ENCODE data around the gene CIC. TPM values are rescaled to one million over a fixed set of nuclear protein-coding genes. Genes with fewer than 3 reads are reported as not detected.
A peak's percentile ranks its signal among the peaks of the same experiment; 100 is the strongest.

Gene CIC
- total RNA-seq, 4 donors from 2014 or later = 57.5 to 91.6 (median 81.9) TPM

DNA sequence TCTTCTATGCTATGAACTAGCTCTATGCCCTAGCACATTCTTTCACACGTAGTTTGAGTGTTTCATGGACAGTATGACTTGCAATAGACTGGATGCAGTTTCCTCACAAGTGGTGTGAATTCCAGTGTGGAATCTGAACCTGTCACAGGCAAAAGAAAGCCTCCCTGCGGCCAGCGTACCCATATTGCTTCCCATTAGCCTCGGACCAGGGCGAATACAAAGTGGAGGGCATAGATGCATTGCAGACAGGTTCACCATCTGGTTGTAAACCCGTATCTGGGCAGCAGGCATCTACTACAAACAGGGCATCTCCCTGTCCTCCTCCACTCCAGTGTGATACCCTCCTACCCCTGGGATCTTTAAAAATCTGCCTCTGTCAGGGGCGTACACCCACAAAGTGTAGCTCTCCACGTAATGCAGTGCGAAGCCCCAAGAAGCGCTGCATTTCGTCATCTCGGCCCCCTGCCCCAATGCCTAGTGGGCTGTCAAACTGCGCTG lies 1.4 kb upstream of the CIC start:
- peak overlapping the region; percentile 78 for H3K4me3 ChIP-seq
- DNase-seq (ENCODE audit: low spot score in 2 of 2) = no peak
- H3K36me3 ChIP-seq = peaks cover 10% of the 10 kb centered on the region
- H3K4me1 ChIP-seq = peaks cover 33% of the 10 kb centered on the region
- H3K9me3 ChIP-seq = no peaks in the 10 kb centered on the region
- peak overlapping the region; percentile 100 for H3K27ac ChIP-seq
- no peaks in the 10 kb centered on the region for H3K27me3 ChIP-seq
- TF ChIP-seq POLR2AphosphoS5 (IDR thresholded peaks at IDR 0.05) = no peak
- no peak for TF ChIP-seq EP300 (IDR thresholded peaks at IDR 0.05)
- TF ChIP-seq POLR2A (IDR thresholded peaks at IDR 0.05) = no peak
- TF ChIP-seq, protein P1, sequence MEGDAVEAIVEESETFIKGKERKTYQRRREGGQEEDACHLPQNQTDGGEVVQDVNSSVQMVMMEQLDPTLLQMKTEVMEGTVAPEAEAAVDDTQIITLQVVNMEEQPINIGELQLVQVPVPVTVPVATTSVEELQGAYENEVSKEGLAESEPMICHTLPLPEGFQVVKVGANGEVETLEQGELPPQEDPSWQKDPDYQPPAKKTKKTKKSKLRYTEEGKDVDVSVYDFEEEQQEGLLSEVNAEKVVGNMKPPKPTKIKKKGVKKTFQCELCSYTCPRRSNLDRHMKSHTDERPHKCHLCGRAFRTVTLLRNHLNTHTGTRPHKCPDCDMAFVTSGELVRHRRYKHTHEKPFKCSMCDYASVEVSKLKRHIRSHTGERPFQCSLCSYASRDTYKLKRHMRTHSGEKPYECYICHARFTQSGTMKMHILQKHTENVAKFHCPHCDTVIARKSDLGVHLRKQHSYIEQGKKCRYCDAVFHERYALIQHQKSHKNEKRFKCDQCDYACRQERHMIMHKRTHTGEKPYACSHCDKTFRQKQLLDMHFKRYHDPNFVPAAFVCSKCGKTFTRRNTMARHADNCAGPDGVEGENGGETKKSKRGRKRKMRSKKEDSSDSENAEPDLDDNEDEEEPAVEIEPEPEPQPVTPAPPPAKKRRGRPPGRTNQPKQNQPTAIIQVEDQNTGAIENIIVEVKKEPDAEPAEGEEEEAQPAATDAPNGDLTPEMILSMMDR (IDR thresholded peaks at IDR 0.05) = no peak
- WGBS = 4% methylated on average over 11 of the region's 13 CpGs

DNA sequence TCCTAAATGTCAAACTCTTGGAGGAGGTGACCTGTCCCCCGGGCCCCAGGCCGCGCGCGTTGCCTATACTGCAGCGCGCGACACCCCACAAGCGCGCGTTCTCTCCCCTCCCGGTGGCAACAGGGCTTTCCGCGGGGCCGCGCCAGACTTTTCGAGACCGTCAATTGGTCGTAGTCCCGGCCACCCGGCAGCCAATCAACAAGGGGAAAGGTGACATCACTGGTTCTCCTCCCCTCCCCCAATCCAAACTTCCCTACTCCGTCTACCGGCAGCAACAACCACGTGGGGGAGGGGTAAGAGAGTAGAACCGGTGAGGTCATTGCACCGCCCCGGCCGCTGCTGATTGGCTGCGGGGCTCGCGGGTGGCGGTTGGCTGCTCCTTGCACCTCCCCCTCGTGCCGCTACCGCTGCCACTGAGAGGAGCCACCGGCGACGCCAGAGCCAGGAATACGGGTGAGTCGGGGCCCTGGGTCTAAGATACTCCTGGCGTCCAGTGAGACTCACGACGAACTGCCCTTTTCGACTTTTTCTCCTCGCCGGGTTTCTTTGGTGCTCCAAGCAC lies 829 bp upstream of the CIC start:
- Histone ChIP-seq H3K27me3 (no peaks in the 10 kb centered on the region), H3K36me3 (peaks cover 15% of the 10 kb centered on the region)
- WGBS = under 1% methylated on average over 38 of the region's 46 CpGs

DNA sequence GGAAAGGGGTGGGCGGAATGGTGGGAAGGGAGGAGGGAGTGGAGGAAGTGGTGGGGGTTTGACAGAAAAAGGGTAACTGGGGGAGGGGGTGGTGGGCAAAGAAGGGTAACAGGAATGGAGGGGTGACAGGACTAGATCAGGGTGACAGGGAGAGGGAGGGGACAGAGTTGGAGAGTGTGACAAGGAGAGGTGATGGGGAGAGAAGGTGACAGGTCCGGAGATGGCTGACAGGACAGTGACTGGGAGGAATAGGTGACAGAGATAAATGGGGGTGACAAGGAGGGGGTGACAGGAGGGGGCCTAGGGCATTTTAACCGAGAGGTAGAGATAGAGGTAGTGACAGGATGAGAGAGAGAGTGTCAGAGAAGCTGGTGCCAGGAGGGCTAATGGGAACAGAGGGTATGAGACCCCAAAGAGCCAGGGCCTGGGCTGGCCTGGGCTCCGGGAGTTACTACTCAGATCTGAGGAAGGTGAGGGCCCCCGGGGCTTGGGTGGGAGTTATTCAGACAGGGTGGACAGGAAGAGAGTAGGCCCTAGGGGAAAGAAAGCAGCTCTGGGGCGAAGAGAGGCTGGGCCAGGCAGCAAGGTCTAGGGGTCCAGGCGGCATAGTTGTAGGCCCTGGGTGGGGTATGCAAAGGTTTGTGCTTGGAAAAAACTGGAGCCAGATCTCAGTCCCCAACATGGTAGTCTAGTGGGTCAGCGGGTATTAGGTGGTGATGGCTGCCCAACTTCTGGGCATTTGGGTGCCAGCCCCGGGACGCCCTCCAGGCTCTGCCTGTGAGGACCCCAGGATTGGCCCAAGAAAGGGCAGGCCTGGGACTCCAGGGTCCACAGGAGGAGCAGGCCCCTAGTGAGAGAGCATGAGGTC lies 660 bp downstream of the CIC start:
- TF ChIP-seq, protein P1 (IDR thresholded peaks at IDR 0.05) = no peak
- no peak for TF ChIP-seq EP300 (IDR thresholded peaks at IDR 0.05)
- no peak for TF ChIP-seq POLR2A (IDR thresholded peaks at IDR 0.05)
- TF ChIP-seq POLR2AphosphoS5 (IDR thresholded peaks at IDR 0.05) = no peak
- Histone ChIP-seq H3K36me3 (peaks cover 29% of the 10 kb centered on the region), H3K27me3 (no peaks in the 10 kb centered on the region), H3K4me1 (peaks cover 40% of the 10 kb centered on the region), H3K4me3 (peak overlapping the region; percentile 78), H3K9me3 (no peaks in the 10 kb centered on the region), H3K27ac (peak overlapping the region; percentile 100)
- 18% methylated on average over 10 of the region's 10 CpGs for WGBS
- DNase-seq (ENCODE audit: low spot score in 2 of 2) = peak; percentile 79 to 81

More for the DNA sequence above, 829 bp upstream of the CIC start:
- Histone ChIP-seq H3K4me1 (peaks cover 33% of the 10 kb centered on the region), H3K27ac (peak overlapping the region; percentile 100), H3K4me3 (peak overlapping the region; percentile 78), H3K9me3 (no peaks in the 10 kb centered on the region)
- peak; percentile 100 for DNase-seq (ENCODE audit: low spot score in 2 of 2)
- peak in 1 of 2 donors; percentile 54 for TF ChIP-seq POLR2A (IDR thresholded peaks at IDR 0.05)
- TF ChIP-seq, protein P1 (IDR thresholded peaks at IDR 0.05) = no peak
- TF ChIP-seq POLR2AphosphoS5 (IDR thresholded peaks at IDR 0.05) = peak in 2 of 3 donors; percentile 51 to 90
- TF ChIP-seq EP300 (IDR thresholded peaks at IDR 0.05) = no peak

- TF ChIP-seq EP300 (IDR thresholded peaks at IDR 0.05) (no peak), POLR2A (IDR thresholded peaks at IDR 0.05) (peak in 1 of 2 donors; percentile 13)
- 2% methylated on average over 6 of the region's 18 CpGs for WGBS
- Histone ChIP-seq H3K27me3 (no peaks in the 10 kb centered on the region), H3K4me3 (peak overlapping the region; percentile 78), H3K9me3 (no peaks in the 10 kb centered on the region), H3K27ac (peak overlapping the region; percentile 100), H3K4me1 (peaks cover 46% of the 10 kb centered on the region), H3K36me3 (peaks cover 29% of the 10 kb centered on the region)
- DNase-seq (ENCODE audit: low spot score in 2 of 2) = peak; percentile 82 to 86
Observed at GRCh38 chr19:42270346-42271044, 1.4 kb downstream of the CIC start.

- Histone ChIP-seq H3K4me3 (peak overlapping the region; percentile 78), H3K9me3 (no peaks in the 10 kb centered on the region), H3K36me3 (peaks cover 29% of the 10 kb centered on the region), H3K27me3 (no peaks in the 10 kb centered on the region), H3K4me1 (peaks cover 50% of the 10 kb centered on the region), H3K27ac (peak overlapping the region; percentile 100)
- DNase-seq (ENCODE audit: low spot score in 2 of 2) = no peak
- 55% methylated on average over 2 of the region's 3 CpGs for WGBS
- TF ChIP-seq POLR2AphosphoS5 (IDR thresholded peaks at IDR 0.05) = no peak
- TF ChIP-seq, protein P1 (IDR thresholded peaks at IDR 0.05) = no peak
- no peak for TF ChIP-seq EP300 (IDR thresholded peaks at IDR 0.05)
- TF ChIP-seq POLR2A (IDR thresholded peaks at IDR 0.05) = no peak
Observed at GRCh38 chr19:42271045-42271419, 2.0 kb downstream of the CIC start.

Measured in suprapubic skin (tissue), 4 donors.